ENCODE results near the gene FIZ1.

The FIZ1 gene

GRCh38 chr19:55580628-55581144, 18.6 kb downstream of the FIZ1 start, which contains the start of gene ZNF579 (continued):
- TF ChIP-seq ZNF518A (tag by site-specific recombination; conservative IDR thresholded peaks at IDR 0.05; ENCODE audit: low read depth) (peak; percentile 70), ZNF529 (tag by site-specific recombination; IDR thresholded peaks at IDR 0.05; ENCODE audit: insufficient replicate concordance) (no peak), ZNF37A (tag by site-specific recombination; IDR thresholded peaks at IDR 0.05) (no peak), ZNF138 (tag by site-specific recombination; IDR thresholded peaks at IDR 0.05; ENCODE audit: borderline replicate concordance) (no peak), ZNF404 (tag by site-specific recombination; IDR thresholded peaks at IDR 0.05) (no peak), TSHZ1 (tag by site-specific recombination; IDR thresholded peaks at IDR 0.05; ENCODE audit: borderline replicate concordance) (0 out of 2 replicates have a peak, but pooled peaks have one; percentile 24), GLIS1 (tag by site-specific recombination; IDR thresholded peaks at IDR 0.05) (peak; percentile 82), PBX3 (CRISPR knock-in tag; IDR thresholded peaks at IDR 0.05) (peak; percentile 70; the same call in 1 of the 2 replicates), REPIN1 (tag by site-specific recombination; IDR thresholded peaks at IDR 0.05; ENCODE audit: low read depth) (peak; percentile 40; the same call in 1 of the 2 replicates), SP7 (tag by site-specific recombination; IDR thresholded peaks at IDR 0.05) (peak; percentile 53), HOXA7 (CRISPR knock-in tag; IDR thresholded peaks at IDR 0.05; ENCODE audit: borderline replicate concordance) (no peak), SP2 (tag by site-specific recombination; IDR thresholded peaks at IDR 0.05) (peak; percentile 54), SALL2 (tag by site-specific recombination; IDR thresholded peaks at IDR 0.05; ENCODE audit: borderline replicate concordance) (no peak), ZBTB26 (tag by site-specific recombination; optimal IDR thresholded peaks at IDR 0.05) (peak; percentile 19), ZNF555 (tag by site-specific recombination; conservative IDR thresholded peaks at IDR 0.05) (no peak), GFI1B (tag by site-specific recombination; IDR thresholded peaks at IDR 0.05) (no peak), HIC1 (tag by site-specific recombination; IDR thresholded peaks at IDR 0.05) (no peak), ZBTB49 (tag by site-specific recombination; IDR thresholded peaks at IDR 0.05; ENCODE audit: low read depth) (no peak), ZNF621 (tag by site-specific recombination; IDR thresholded peaks at IDR 0.05) (no peak), ZNF600 (tag by site-specific recombination; IDR thresholded peaks at IDR 0.05) (no peak), MZF1 (tag by site-specific recombination; IDR thresholded peaks at IDR 0.05; ENCODE audit: borderline replicate concordance) (0 out of 2 replicates have a peak, but pooled peaks have one; percentile 38), GLI2 (tag by site-specific recombination; IDR thresholded peaks at IDR 0.05; ENCODE audit: borderline replicate concordance, low read depth) (no peak), ZSCAN30 (tag by site-specific recombination; IDR thresholded peaks at IDR 0.05) (peak; percentile 94), ZNF10 (tag by site-specific recombination; IDR thresholded peaks at IDR 0.05) (no peak)

Data from HEK293 (cell line).